HepG2 (cell line): Measurements from ENCODE around the gene EOGT. TPM values are rescaled to one million over a fixed set of nuclear protein-coding genes. Genes with fewer than 3 reads are reported as not detected.
A peak's percentile ranks its signal among the peaks of the same experiment; 100 is the strongest.

Source experiments
- ATAC-seq: fragments of 200-7000 bp; cut with Tn5 transposase; 3 replicates; pipeline ENCODE4 v1.9.1; 2020; ENCODE audit warnings: mild to moderate bottlenecking, moderate library complexity
- BruUV-seq: library from RNA; stranded (reverse); fragments of 400-500 nt; replicated peaks from 2 replicates; lab custom pipeline; 2021; lab: Mats Ljungman, UMichigan
- CTCF ChIA-PET: fragments of 300-600 bp; formaldehyde crosslinking; extraction: SDS; loops from one replicate; lab custom pipeline; 2021; ENCODE audit warnings: low total read pairs, inconsistent platforms, low intra/inter-chr PET ratio; lab: Yijun Ruan, JAX
- POLR2A ChIA-PET: fragments of 350-600 bp; sonication (Branson Sonifier 250); formaldehyde crosslinking; loops from one replicate; lab custom pipeline; 2020; ENCODE audit warnings: antibody characterized with exemption, inconsistent platforms; lab: Yijun Ruan, JAX
- DNase-seq: peaks from one replicate; pipeline ENCODE4 v3.0.0-alpha.2; 2015; ENCODE audit warnings: low spot score
- FAIRE-seq: peaks from 3 replicates; lab custom pipeline; 2011; peaks lifted over from hg19 to GRCh38; lab: Jason Lieb, UNC
- H2AFZ ChIP-seq: one replicate; pipeline ENCODE4 v1.6.1; 2011; ENCODE audit warnings: low read length, inconsistent platforms
- H3K27ac ChIP-seq: fragments of 300-600 bp; 3 replicates; pipeline ENCODE4 v1.8.0; 2011; ENCODE audit warnings: mixed run types, mild to moderate bottlenecking, mixed read lengths, low read length, inconsistent platforms; ENCODE audit not compliant: insufficient read depth; ENCODE audit errors: extremely low read length
- H3K27me3 ChIP-seq, 2 experiments: fragments of 200-600 bp in 1 of 2; 2 replicates in 1 of 2; 3 replicates in 1 of 2; pipeline versions ENCODE4 v1.6.0 to v1.8.0; 2011; ENCODE audit warnings: low read length in 2 of 2, mild to moderate bottlenecking in 2 of 2, moderate library complexity in 2 of 2, inconsistent platforms in 1 of 2; ENCODE audit not compliant: insufficient read depth in 2 of 2, control insufficient read depth in 1 of 2
- H3K36me3 ChIP-seq, 2 experiments: fragments of 200-600 bp in 1 of 2; replicated peaks in 1 of 2; 2 replicates in 1 of 2; 3 replicates in 1 of 2; pipeline versions ENCODE4 v1.5.1 to v1.8.0; 2011; ENCODE audit warnings: low read length in 2 of 2, inconsistent platforms in 1 of 2; ENCODE audit not compliant: insufficient read depth in 2 of 2, control insufficient read depth in 1 of 2
- H3K4me1 ChIP-seq: 2 replicates; pipeline ENCODE4 v1.5.1; 2012; ENCODE audit warnings: low read length, inconsistent platforms; ENCODE audit not compliant: insufficient read depth
- H3K4me2 ChIP-seq: 2 replicates; pipeline ENCODE4 v1.6.0; 2011; ENCODE audit warnings: low read depth, low read length, inconsistent platforms
- H3K4me3 ChIP-seq, 3 experiments: fragments of 200-600 bp in 1 of 3; sonication (generic), shearing (Covaris generic) in 1 of 3; replicated peaks in 1 of 3; 2 replicates each; pipeline ENCODE4 v1.5.1; 2011 to 2016; ENCODE audit warnings: low read length in 3 of 3, inconsistent platforms in 2 of 3, low read depth in 2 of 3, mild to moderate bottlenecking in 2 of 3, control low read depth in 1 of 3, mixed read lengths in 1 of 3; ENCODE audit not compliant: insufficient read depth in 1 of 3
- H3K79me2 ChIP-seq: one replicate; pipeline ENCODE4 v1.6.1; 2011; ENCODE audit warnings: low read length, inconsistent platforms; ENCODE audit not compliant: insufficient read depth
- H3K9ac ChIP-seq: 2 replicates; pipeline ENCODE4 v1.6.0; 2011; ENCODE audit warnings: mild to moderate bottlenecking, low read depth, low read length, inconsistent platforms; ENCODE audit not compliant: insufficient read depth
- H3K9me3 ChIP-seq: 2 replicates; pipeline ENCODE4 v1.5.1; 2012; ENCODE audit warnings: mild to moderate bottlenecking, low read length
- H4K20me1 ChIP-seq: 2 replicates; pipeline ENCODE4 v1.6.0; 2011; ENCODE audit warnings: inconsistent platforms, mild to moderate bottlenecking, low read length, moderate library complexity; ENCODE audit not compliant: insufficient read depth
- HDAC6 ChIP-seq: fragments of 200-600 bp; sonication (generic); IDR thresholded peaks from 2 replicates; pipeline ENCODE4 v1.7.0; 2017; ENCODE audit warnings: mild to moderate bottlenecking, antibody characterized with exemption, low read length, low read depth
- SRF ChIP-seq: IDR thresholded peaks from 2 replicates; pipeline ENCODE4 v1.6.1; 2011; ENCODE audit warnings: mild to moderate bottlenecking, low read depth, low read length, moderate library complexity
- ZNF274 ChIP-seq: sonication (generic); formaldehyde crosslinking; IDR thresholded peaks from 2 replicates; pipeline ENCODE4 v1.5.1; 2020; ENCODE audit warnings: mild to moderate bottlenecking, missing genetic modification reagents
- ZNF605 ChIP-seq: sonication (generic); formaldehyde crosslinking; IDR thresholded peaks from 2 replicates; pipeline ENCODE4 v1.8.0; 2022; ENCODE audit warnings: mild to moderate bottlenecking, missing genetic modification reagents
- WGBS: methylation state at CpG from one replicate; pipeline ENCODE4 v1.1.6; 2017; ENCODE audit warnings: low lambda C conversion rate; 5-methylcytosine and 5-hydroxymethylcytosine counted together
- in situ Hi-C: cut with HindIII; loops from 2 replicates; pipeline ENCODE4 v1.10.0; 2017; ENCODE audit warnings: low pct_unique_long_range_greater_than_20kb; ENCODE audit not compliant: extremely low pct_ligation_motif_present
- intact Hi-C: fragments of 100-400 bp; cut with micrococcal nuclease; formaldehyde crosslinking; loops from one replicate; pipeline ENCODE4 v1.10.0; 2022; ENCODE audit not compliant: unreplicated experiment
- microRNA counts: library from miRNA; unstranded; fragments of <30 nt; microRNA quantifications from one replicate; lab custom pipeline; 2015
- microRNA-seq: library from miRNA; unstranded; fragments of <30 nt; microRNA quantifications from one replicate; pipeline ENCODE4, GENCODE V29; 2020
- polyA plus RNA-seq, 8 experiments: library from polyadenylated mRNA; depleted of rRNA in 3 of 8; stranded (reverse) in 7 of 8; unstranded in 1 of 8; fragments of >200 nt; fragmentation: Illumina TruSeq in 4 of 8; extraction: Trizol in 4 of 8; gene quantifications; 2 replicates each; pipeline versions ENCODE4 v1.2.1 to v1.2.3, GENCODE V29; 2011 to 2016; ENCODE audit warnings: low read depth in 4 of 8, missing spikeins in 1 of 8, mixed read lengths in 1 of 8; ENCODE audit not compliant: insufficient read depth in 1 of 8
- small RNA-seq, 3 experiments: library from RNA; depleted of rRNA; stranded (forward); fragments of <200 nt; gene quantifications; one replicate each; pipeline ENCODE3, GENCODE V24; 2012; ENCODE audit warnings: low read depth in 2 of 3, low replicate concordance in 1 of 3; ENCODE audit not compliant: insufficient read length in 3 of 3, insufficient read depth in 2 of 3
- total RNA-seq, 5 experiments: library from RNA; depleted of rRNA; stranded (reverse); fragments of >200 nt; fragmentation: Illumina TruSeq; extraction: Trizol; gene quantifications; 2 replicates each; pipeline ENCODE4 v1.2.3, GENCODE V29; 2016; ENCODE audit warnings: low read depth in 1 of 5

Gene EOGT
- total and polyA plus RNA-seq, 2 of the 13 experiments (the other 11 are each of a cell fraction or from before 2014, with no cell fraction given) = 4.5 to 18.6 TPM

DNA sequence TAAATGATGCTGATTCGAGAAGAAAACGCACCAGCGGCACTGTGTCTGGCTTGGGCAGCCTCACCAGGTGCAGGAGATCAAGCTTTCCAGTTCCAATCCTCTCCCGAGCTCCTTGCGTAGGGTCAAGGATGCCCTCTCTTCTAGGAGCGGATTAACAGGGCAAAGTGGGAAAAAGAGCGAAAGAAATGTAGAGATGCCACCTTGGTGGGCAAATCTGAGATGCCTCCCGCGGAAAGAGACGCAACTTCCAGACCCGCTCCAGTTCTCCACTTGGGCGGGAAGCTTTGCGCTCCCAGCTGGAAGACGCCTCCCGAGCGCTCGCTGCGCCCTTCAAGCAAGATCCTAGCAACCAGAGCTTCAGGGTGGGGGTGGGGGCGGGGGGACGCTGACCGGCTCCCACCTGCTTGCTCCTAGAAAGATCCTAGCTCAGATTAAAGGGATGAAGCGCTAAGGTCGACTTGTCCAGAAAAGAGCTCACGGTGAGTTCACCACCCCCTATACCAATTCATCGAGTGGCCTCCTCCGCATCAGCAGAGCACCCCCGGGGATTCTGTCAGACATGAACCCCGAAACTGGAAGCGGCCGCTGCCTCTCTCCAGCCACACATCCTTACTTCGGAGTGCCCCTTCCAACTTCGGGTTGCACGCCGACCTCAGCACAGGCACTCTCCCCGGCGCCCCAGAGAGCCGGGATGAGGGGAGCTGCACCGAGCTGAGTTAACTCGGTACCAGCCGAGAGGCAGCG, 81.9 kb downstream of the EOGT start:
- no peak for ATAC-seq
- Histone ChIP-seq H4K20me1 (no peaks in the 10 kb centered on the region), H3K4me2 (no peak overlapping the region; the same call in 1 of the 2 replicates), H3K4me3 (peak overlapping the region in 1 of 3 experiments; percentile 50; a peak in 1 of 6 replicates), H3K4me1 (peaks cover 12% of the 10 kb centered on the region), H3K79me2 (no peaks in the 10 kb centered on the region), H2AFZ (no peak overlapping the region), H3K9ac (no peak overlapping the region), H3K27me3 (peaks cover 1 to 21% of the 10 kb centered on the region in 2 experiments), H3K27ac (no peak overlapping the region), H3K9me3 (no peaks in the 10 kb centered on the region), H3K36me3 (no peaks in the 10 kb centered on the region)
- no TSS peak for BruUV-seq
- WGBS = 69% methylated on average over 18 of the region's 41 CpGs
- ChIA-PET POLR2A (interaction anchor here (1.3 kb wide), 1 partner anchor 15 kb away, joined by 4 read pairs; no protein-coding TSS in a partner anchor), CTCF (no interaction called here)
- DNase-seq = no peak
- intact Hi-C loops = loop anchor here (1.0 kb wide), 2 partner anchors 15 to 41 kb away; no protein-coding TSS in a partner anchor
- TF ChIP-seq ZNF274 (CRISPR knock-in tag) (0 out of 2 replicates have a peak, but pooled peaks have one; percentile 11), HDAC6 (no peak), ZNF605 (0 out of 2 replicates have a peak, but pooled peaks have one; percentile 30), SRF (no peak)
- FAIRE-seq = no peak
- in situ Hi-C loops = no loop called here

MicroRNAs within 50 kb of the gene (microRNA counts, 767-probe panel; counts per million panel counts)
- not detected for microRNA hsa-miR-3136-5p (lab: Ali Mortazavi, UCI)

Small RNA genes within 50 kb of the gene (microRNA-seq; reads per million reads assigned to microRNA genes)
- gene MIR3136 = 7.5 reads per million, percentile 41 among the genes with 10 or more reads in this experiment

Small RNA genes within 50 kb of the gene (small RNA-seq; reads per million reads assigned to genes)
- 0.10 to 6.8 (median 0.98) reads per million in 3 experiments for gene MIR3136

Other genes with a start within 250 kb of the EOGT start
- 1.3 and 2.0 TPM in 2 replicates for gene TAFA4, start 81.1 kb downstream of the EOGT start, total RNA-seq (2016; rRNA removed; fragmentation: Illumina TruSeq; extraction: Trizol)
- 0.59 and 0.81 TPM in 2 replicates for gene TAFA4, start 81.1 kb downstream of the EOGT start, polyA plus RNA-seq (2011; rRNA removed)
- 38.4 and 48.1 TPM in 2 replicates for gene TMF1, start 38.6 kb upstream of the EOGT start, total RNA-seq (2016; rRNA removed; fragmentation: Illumina TruSeq; extraction: Trizol)
- gene TMF1, start 38.6 kb upstream of the EOGT start, polyA plus RNA-seq (2011; rRNA removed) = 7.0 and 12.1 TPM in 2 replicates
- 49.0 and 62.8 TPM in 2 replicates for gene UBA3, start 66.7 kb upstream of the EOGT start, total RNA-seq (2016; rRNA removed; fragmentation: Illumina TruSeq; extraction: Trizol)
- gene UBA3, start 66.7 kb upstream of the EOGT start, polyA plus RNA-seq (2011; rRNA removed) = 34.6 and 40.7 TPM in 2 replicates
- 19.6 and 29.6 TPM in 2 replicates for gene ARL6IP5, start 71.3 kb upstream of the EOGT start, total RNA-seq (2016; rRNA removed; fragmentation: Illumina TruSeq; extraction: Trizol)
- 18.2 and 23.7 TPM in 2 replicates for gene ARL6IP5, start 71.3 kb upstream of the EOGT start, polyA plus RNA-seq (2011; rRNA removed)
- gene LMOD3, start 108.9 kb upstream of the EOGT start, total RNA-seq (2016; rRNA removed; fragmentation: Illumina TruSeq; extraction: Trizol) = not detected in 2 replicates
- gene LMOD3, start 108.9 kb upstream of the EOGT start, polyA plus RNA-seq (2011; rRNA removed) = not detected in 2 replicates